NB4 (cell line): ENCODE data around the gene SYS1.

Experiments
- CTCF ChIP-seq: IDR thresholded peaks from one replicate; pipeline ENCODE4 v1.5.1; 2012; ENCODE audit warnings: low read depth, low read length
- MAX ChIP-seq: IDR thresholded peaks from 2 replicates; pipeline ENCODE4 v1.6.1; 2011; ENCODE audit warnings: low read depth, low read length

- no peak for TF ChIP-seq CTCF
- TF ChIP-seq MAX, result no peak
Observed at GRCh38 chr20:45367126-45367525, 4.2 kb downstream of the SYS1 start.
